Regular cardiac myocyte (primary cell): Measurements from ENCODE around the gene NDUFS4. TPM values are rescaled to one million over a fixed set of nuclear protein-coding genes. Genes with fewer than 3 reads are reported as not detected.

Experiments
- total RNA-seq: library from RNA; depleted of rRNA; stranded (reverse); fragments of >200 nt; gene quantifications from 2 replicates; pipeline ENCODE4 v1.2.3, GENCODE V29; 2014

The NDUFS4 gene
- 99.8 and 112 TPM in 2 replicates for total RNA-seq

DNA sequence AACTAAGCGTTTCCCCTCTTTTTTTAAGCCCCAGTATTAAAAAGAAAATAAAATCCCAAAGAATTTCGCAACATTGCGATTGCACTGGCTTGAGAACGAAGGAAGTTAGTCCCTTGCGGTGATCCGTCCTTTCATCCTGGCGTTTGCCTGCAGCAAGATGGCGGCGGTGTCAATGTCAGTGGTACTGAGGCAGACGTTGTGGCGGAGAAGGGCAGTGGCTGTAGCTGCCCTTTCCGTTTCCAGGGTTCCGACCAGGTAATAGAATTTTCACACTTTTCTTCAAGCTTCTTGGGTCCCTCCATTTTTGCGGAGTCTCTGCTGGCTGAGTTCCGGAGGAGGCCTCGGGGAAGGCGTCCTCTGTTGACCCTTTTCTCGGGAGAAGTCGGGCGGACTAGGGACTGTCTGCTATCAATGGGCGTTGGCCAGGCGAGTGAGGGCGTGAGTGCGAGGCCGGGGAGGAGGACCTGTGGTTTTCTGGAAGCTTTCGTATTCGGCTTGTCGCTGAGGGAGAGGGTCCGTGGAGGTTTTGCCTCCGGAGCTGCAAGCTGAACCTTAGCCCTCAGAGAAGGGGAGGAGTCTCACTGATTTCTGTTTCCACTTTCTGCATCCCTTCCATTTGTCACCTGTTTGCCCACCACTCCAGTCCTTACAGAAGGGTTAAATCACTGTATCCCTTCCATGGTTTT lies at the start of gene NDUFS4:
Gene NDUFS4, plus strand, starts transcription at position 134 of the 686 bp plus-strand sequence. Its CDS starts 24 bp downstream, at position 158.

Other genes with a start within 250 kb of the NDUFS4 start
- 205 and 256 TPM in 2 replicates for gene FST, start 80.0 kb upstream of the NDUFS4 start, total RNA-seq